Colonic mucosa (tissue), 4 donors: Measurements from ENCODE around the gene DTNB. TPM values are rescaled to one million over a fixed set of nuclear protein-coding genes. Genes with fewer than 3 reads are reported as not detected.

ENCODE experiments used
- DNase-seq: peaks from one replicate; pipeline ENCODE4 v3.0.0-alpha.2; 2020
- H3K27ac ChIP-seq: fragments of 200-600 bp; one replicate; pipeline ENCODE4 v1.8.0; 2021
- H3K27me3 ChIP-seq: fragments of 200-600 bp; one replicate; pipeline ENCODE4 v1.8.0; 2021
- H3K36me3 ChIP-seq: fragments of 200-600 bp; one replicate; pipeline ENCODE4 v1.8.0; 2021
- H3K4me1 ChIP-seq: fragments of 200-600 bp; one replicate; pipeline ENCODE4 v1.8.0; 2021; ENCODE audit warnings: mild to moderate bottlenecking
- H3K4me3 ChIP-seq: fragments of 200-600 bp; one replicate; pipeline ENCODE4 v1.8.0; 2021
- H3K9ac ChIP-seq, 2 donors: one replicate each; pipeline ENCODE4 v1.7.0; 2013; ENCODE audit warnings: control low read depth in 2 of 2, low read depth in 2 of 2, low read length in 2 of 2
- H3K9me3 ChIP-seq: fragments of 200-600 bp; one replicate; pipeline ENCODE4 v1.8.0; 2021
- CTCF ChIP-seq: fragments of 200-600 bp; IDR thresholded peaks from one replicate; pipeline ENCODE4 v1.8.0; 2022; ENCODE audit warnings: antibody characterized with exemption, mild to moderate bottlenecking
- intact Hi-C: fragments of 100-400 bp; cut with DNase I; formaldehyde crosslinking; loops from one replicate; pipeline ENCODE4 v1.14.1; 2022
- total RNA-seq, 2 donors: library from RNA; stranded (reverse); fragmentation: NEBNext Ultra II Directional in 1 of 2; extraction: Animal tissue kit (Norgen Biotek cat#: 25700) in 1 of 2; gene quantifications; one replicate each; pipeline ENCODE4 v1.2.1, GENCODE V29; 2021
- donor health status: healthy.
- donor health status: DM: no; HTN: no; CAD: no.
- donor health status: DM: no; HTN: no; CAD: no.

The DTNB gene
- total RNA-seq, 2 donors from 2014 or later = 5.2 to 9.3 TPM

- Histone ChIP-seq H3K27ac (no peak overlapping the region), H3K4me3 (no peak overlapping the region), H3K27me3 (no peaks in the 10 kb centered on the region), H3K4me1 (no peaks in the 10 kb centered on the region), H3K36me3 (no peaks in the 10 kb centered on the region), H3K9me3 (no peaks in the 10 kb centered on the region), H3K9ac (peak overlapping the region in 1 of 2 donors; percentile 24)
- intact Hi-C loops = no loop called here
- TF ChIP-seq CTCF = no peak
- DNase-seq = no peak
These were observed 83.6 kb downstream of the DTNB start for GRCh38 chr2:25589676-25590205.

- no peaks in the 10 kb centered on the region for H3K27me3 ChIP-seq
- TF ChIP-seq CTCF = no peak
- no peak overlapping the region for H3K4me3 ChIP-seq
- H3K9ac ChIP-seq = no peak overlapping the region
- intact Hi-C loops = no loop called here
- H3K36me3 ChIP-seq = no peaks in the 10 kb centered on the region
- H3K27ac ChIP-seq = no peak overlapping the region
- no peaks in the 10 kb centered on the region for H3K9me3 ChIP-seq
- no peaks in the 10 kb centered on the region for H3K4me1 ChIP-seq
- DNase-seq = no peak
These were observed 84.8 kb downstream of the DTNB start for GRCh38 chr2:25588576-25588975.

GRCh38 chr2:25587361-25587760 is 86.0 kb downstream of the DTNB start:
- Histone ChIP-seq H3K9me3 (no peaks in the 10 kb centered on the region), H3K4me3 (no peak overlapping the region), H3K9ac (no peak overlapping the region), H3K4me1 (no peaks in the 10 kb centered on the region), H3K36me3 (no peaks in the 10 kb centered on the region), H3K27me3 (no peaks in the 10 kb centered on the region), H3K27ac (no peak overlapping the region)
- no peak for TF ChIP-seq CTCF
- DNase-seq = no peak
- intact Hi-C loops = no loop called here

- Histone ChIP-seq H3K9me3 (no peaks in the 10 kb centered on the region), H3K36me3 (no peaks in the 10 kb centered on the region), H3K4me1 (no peaks in the 10 kb centered on the region), H3K4me3 (no peak overlapping the region), H3K27ac (no peak overlapping the region), H3K9ac (no peak overlapping the region), H3K27me3 (no peaks in the 10 kb centered on the region)
- intact Hi-C loops = no loop called here
- DNase-seq = no peak
- no peak for TF ChIP-seq CTCF
These were observed 86.6 kb downstream of the DTNB start for GRCh38 chr2:25586726-25587144.

GRCh38 chr2:25585189-25585588 is 88.2 kb downstream of the DTNB start:
- H3K27me3 ChIP-seq = no peaks in the 10 kb centered on the region
- H3K9me3 ChIP-seq = no peaks in the 10 kb centered on the region
- no peak overlapping the region for H3K4me3 ChIP-seq
- no peak for TF ChIP-seq CTCF
- intact Hi-C loops = no loop called here
- H3K36me3 ChIP-seq = no peaks in the 10 kb centered on the region
- H3K27ac ChIP-seq = no peak overlapping the region
- no peak overlapping the region for H3K9ac ChIP-seq
- H3K4me1 ChIP-seq = no peaks in the 10 kb centered on the region
- DNase-seq = no peak
